ENCODE data around the gene TRIM37.

The TRIM37 gene

GRCh38 chr17:59056857-59057256, 49.8 kb downstream of the TRIM37 start (continued):
- TF ChIP-seq ZNF26 (tag by site-specific recombination; IDR thresholded peaks at IDR 0.05) (no peak), ZNF777 (tag by site-specific recombination; IDR thresholded peaks at IDR 0.05; ENCODE audit: borderline replicate concordance) (no peak), ZNF433 (tag by site-specific recombination; IDR thresholded peaks at IDR 0.05; ENCODE audit: low read depth) (no peak)

- Histone ChIP-seq H3K36me3 (ENCODE audit: control insufficient read depth in 2 of 2, insufficient read depth in 1 of 2, low read length in 2 of 2) (peaks cover 66 to 75% of the 10 kb centered on the region in 2 experiments), H3K4me1 (ENCODE audit: control insufficient read depth, insufficient read depth, low read length) (no peaks in the 10 kb centered on the region), H3K27ac (ENCODE audit: extremely low read depth, low read depth, low read length) (no peak overlapping the region), H3K9me3 (ENCODE audit: control insufficient read depth, insufficient read depth, low read depth, low read length) (no peaks in the 10 kb centered on the region), H3K4me3 (ENCODE audit: low read depth, low read length) (no peak overlapping the region)
- CTCF ChIA-PET = no interaction called here
- POLR2A ChIA-PET = no interaction called here
- no peak for TF ChIP-seq ZNF585B (tag by site-specific recombination; IDR thresholded peaks at IDR 0.05)
- TF ChIP-seq ZNF513 (tag by site-specific recombination; IDR thresholded peaks at IDR 0.05) = no peak
- no peak for TF ChIP-seq RBAK (tag by site-specific recombination; IDR thresholded peaks at IDR 0.05)
- no peak for TF ChIP-seq ZNF169 (tag by site-specific recombination; IDR thresholded peaks at IDR 0.05)
- no peak for TF ChIP-seq ZNF624 (tag by site-specific recombination; IDR thresholded peaks at IDR 0.05)
- no peak for TF ChIP-seq ZNF510 (tag by site-specific recombination; IDR thresholded peaks at IDR 0.05; ENCODE audit: insufficient replicate concordance)
Observed at GRCh38 chr17:59049798-59050197, 56.9 kb downstream of the TRIM37 start.

- H3K36me3 ChIP-seq (ENCODE audit: control insufficient read depth in 2 of 2, insufficient read depth in 1 of 2, low read length in 2 of 2) = peaks cover 64 to 72% of the 10 kb centered on the region in 2 experiments
Observed at GRCh38 chr17:59047616-59048015, 59.1 kb downstream of the TRIM37 start.

More at GRCh38 chr17:59047616-59048015, 59.1 kb downstream of the TRIM37 start:
- POLR2A ChIA-PET = no interaction called here
- H3K27ac ChIP-seq (ENCODE audit: extremely low read depth, low read depth, low read length) = no peak overlapping the region; the same call in 1 of the 2 replicates
- TF ChIP-seq ZNF596 (tag by site-specific recombination; IDR thresholded peaks at IDR 0.05) = no peak
- TF ChIP-seq GLI4 (tag by site-specific recombination; IDR thresholded peaks at IDR 0.05) = no peak
- no peak for TF ChIP-seq ZNF747 (tag by site-specific recombination; IDR thresholded peaks at IDR 0.05)
- TF ChIP-seq ZNF830 (tag by site-specific recombination; IDR thresholded peaks at IDR 0.05; ENCODE audit: low read depth) = no peak
- no peak for TF ChIP-seq ZFP69B (tag by site-specific recombination; IDR thresholded peaks at IDR 0.05)
- TF ChIP-seq ZNF785 (tag by site-specific recombination; IDR thresholded peaks at IDR 0.05) = no peak
- TF ChIP-seq PRDM4 (tag by site-specific recombination; IDR thresholded peaks at IDR 0.05) = no peak
- TF ChIP-seq SP3 (tag by site-specific recombination; IDR thresholded peaks at IDR 0.05) = no peak
- no peak for TF ChIP-seq ZNF654 (tag by site-specific recombination; IDR thresholded peaks at IDR 0.05; ENCODE audit: low read depth)
- TF ChIP-seq ZNF114 (tag by site-specific recombination; IDR thresholded peaks at IDR 0.05) = no peak
- no peak for TF ChIP-seq ZBTB44 (tag by site-specific recombination; IDR thresholded peaks at IDR 0.05)
- CTCF ChIA-PET = interaction anchor here (1.4 kb wide), 1 partner anchor 9 kb away, joined by 3 read pairs; no protein-coding TSS in a partner anchor
- no peaks in the 10 kb centered on the region for H3K9me3 ChIP-seq (ENCODE audit: control insufficient read depth, insufficient read depth, low read depth, low read length)
- no peak overlapping the region for H3K4me3 ChIP-seq (ENCODE audit: low read depth, low read length)
- no peaks in the 10 kb centered on the region for H3K4me1 ChIP-seq (ENCODE audit: control insufficient read depth, insufficient read depth, low read length)
